Astrocyte of the cerebellum (primary cell): ENCODE results near the gene CRIP3.

Experiments
- DNase-seq: peaks from one replicate; pipeline ENCODE4 v3.0.0-alpha.2; 2011; ENCODE audit warnings: low read depth
- H3K4me3 ChIP-seq: 2 replicates; pipeline ENCODE4 v1.5.1; 2011; ENCODE audit warnings: mild to moderate bottlenecking, low read depth, low read length, moderate library complexity
- in situ Hi-C: cut with HindIII; loops from 2 replicates; pipeline ENCODE4 v1.10.0; 2017; ENCODE audit warnings: low sequenced_read_pairs
- TF ChIP-seq, protein P1 (sequence below): IDR thresholded peaks from 2 replicates; pipeline ENCODE4 v1.5.1; 2012; ENCODE audit warnings: low read length, low read depth, moderate library complexity, mild to moderate bottlenecking; ENCODE audit errors: missing control alignments

Gene CRIP3

DNA sequence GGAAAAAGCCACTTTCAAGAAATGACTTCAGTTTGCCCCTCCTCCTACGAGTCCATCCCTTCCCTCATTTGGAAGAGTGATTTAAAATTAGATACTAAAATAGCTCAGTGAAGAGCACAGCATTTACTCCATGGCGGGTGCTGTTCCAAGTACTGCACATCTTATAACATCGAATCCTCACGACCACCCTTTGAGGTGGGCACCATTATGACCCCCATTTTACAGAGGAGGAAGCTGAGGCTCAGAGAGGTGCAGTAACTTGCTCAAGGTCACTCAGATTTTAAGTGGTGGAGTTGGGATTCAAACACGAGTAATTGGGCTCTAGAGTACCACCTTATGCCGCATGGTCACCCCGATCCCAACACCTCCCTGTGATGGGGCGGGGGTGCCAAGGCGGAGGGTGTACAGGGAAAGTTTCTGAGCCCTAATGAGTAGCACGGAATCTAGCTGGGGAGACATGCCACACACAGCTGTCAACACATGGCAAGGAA lies 39.8 kb downstream of the CRIP3 start:
- in situ Hi-C loops = no loop called here
- DNase-seq = no peak
- H3K4me3 ChIP-seq = no peak overlapping the region
- TF ChIP-seq, protein P1, sequence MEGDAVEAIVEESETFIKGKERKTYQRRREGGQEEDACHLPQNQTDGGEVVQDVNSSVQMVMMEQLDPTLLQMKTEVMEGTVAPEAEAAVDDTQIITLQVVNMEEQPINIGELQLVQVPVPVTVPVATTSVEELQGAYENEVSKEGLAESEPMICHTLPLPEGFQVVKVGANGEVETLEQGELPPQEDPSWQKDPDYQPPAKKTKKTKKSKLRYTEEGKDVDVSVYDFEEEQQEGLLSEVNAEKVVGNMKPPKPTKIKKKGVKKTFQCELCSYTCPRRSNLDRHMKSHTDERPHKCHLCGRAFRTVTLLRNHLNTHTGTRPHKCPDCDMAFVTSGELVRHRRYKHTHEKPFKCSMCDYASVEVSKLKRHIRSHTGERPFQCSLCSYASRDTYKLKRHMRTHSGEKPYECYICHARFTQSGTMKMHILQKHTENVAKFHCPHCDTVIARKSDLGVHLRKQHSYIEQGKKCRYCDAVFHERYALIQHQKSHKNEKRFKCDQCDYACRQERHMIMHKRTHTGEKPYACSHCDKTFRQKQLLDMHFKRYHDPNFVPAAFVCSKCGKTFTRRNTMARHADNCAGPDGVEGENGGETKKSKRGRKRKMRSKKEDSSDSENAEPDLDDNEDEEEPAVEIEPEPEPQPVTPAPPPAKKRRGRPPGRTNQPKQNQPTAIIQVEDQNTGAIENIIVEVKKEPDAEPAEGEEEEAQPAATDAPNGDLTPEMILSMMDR = no peak

DNA sequence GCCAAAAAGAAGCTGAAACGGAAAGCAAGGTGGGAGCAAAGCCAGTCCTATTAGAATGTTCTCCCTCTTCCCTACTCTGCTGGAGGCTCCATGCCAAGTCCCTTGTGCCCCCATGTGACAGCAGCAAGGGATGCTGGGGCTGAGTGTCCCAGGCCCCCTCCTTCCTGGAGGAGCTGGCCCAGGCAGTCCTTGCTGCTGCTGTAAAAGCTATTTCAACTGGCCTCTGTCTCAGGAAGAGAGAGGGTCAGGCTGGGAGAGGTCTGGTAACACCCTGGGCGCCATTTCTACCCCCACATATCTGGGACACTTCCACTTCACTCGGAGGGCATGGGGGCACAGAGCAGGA lies 40.3 kb downstream of the CRIP3 start:
- in situ Hi-C loops = no loop called here
- TF ChIP-seq, protein P1 = no peak
- no peak overlapping the region for H3K4me3 ChIP-seq
- DNase-seq = no peak

- TF ChIP-seq, protein P1 = no peak
- in situ Hi-C loops = no loop called here
- DNase-seq = no peak
- no peak overlapping the region for H3K4me3 ChIP-seq
These were observed 40.8 kb downstream of the CRIP3 start for GRCh38 chr6:43267619-43268354.

DNA sequence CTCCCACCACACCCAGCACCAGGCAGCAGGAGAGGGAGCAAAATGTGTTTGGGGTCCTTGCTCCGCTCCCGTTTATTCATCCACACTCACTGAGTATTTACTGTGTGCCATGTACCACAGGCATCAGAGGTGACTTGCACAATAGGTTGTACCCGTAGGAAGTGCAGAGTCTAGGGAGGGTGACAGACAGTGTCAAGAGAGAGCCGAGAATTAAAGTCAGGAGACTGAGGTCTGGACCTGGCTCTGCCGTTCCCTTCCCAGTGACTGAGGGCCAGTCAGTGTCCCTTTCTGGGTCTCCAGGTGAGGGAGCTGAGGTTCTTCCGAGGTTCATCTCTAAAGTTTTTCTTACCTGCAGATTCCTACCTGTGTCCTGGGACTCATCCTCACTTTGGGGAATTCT lies 43.1 kb downstream of the CRIP3 start:
- TF ChIP-seq, protein P1 = no peak
- H3K4me3 ChIP-seq = no peak overlapping the region
- in situ Hi-C loops = no loop called here
- no peak for DNase-seq

DNA sequence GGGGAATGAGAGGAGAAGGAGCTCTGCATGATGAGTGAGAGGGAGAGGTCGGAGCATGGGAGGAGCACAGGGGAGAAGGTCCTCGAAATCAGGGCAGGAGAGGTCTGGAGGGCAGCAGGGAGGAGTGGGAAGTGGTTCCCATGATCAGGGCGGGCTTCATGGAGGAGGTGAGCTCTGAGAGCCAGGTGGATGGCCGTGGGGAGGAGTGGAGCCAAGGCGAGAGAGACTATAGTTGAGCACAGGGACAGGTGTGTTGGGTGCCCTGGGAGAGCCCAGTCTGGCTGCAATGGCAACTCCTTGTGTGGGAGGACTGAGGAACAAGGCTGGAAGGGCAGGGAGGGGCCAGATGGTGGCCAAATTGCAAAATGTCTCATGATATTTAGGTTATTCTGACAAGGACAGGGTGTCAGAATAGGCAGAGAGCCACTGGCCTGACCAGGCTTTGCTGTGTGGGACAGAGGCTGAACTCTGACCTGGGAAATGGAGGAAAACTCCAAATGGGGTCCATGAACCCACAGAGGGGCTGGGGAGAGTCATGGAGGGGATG lies 44.0 kb downstream of the CRIP3 start:
- no peak overlapping the region for H3K4me3 ChIP-seq
- DNase-seq = no peak
- TF ChIP-seq, protein P1 = no peak
- in situ Hi-C loops = no loop called here

- no peak overlapping the region for H3K4me3 ChIP-seq
- peak; percentile 26 for DNase-seq
- in situ Hi-C loops = no loop called here
- TF ChIP-seq, protein P1 = peak; percentile 76
These were observed 45.1 kb downstream of the CRIP3 start for GRCh38 chr6:43263314-43264178.
